RPMI7951 (cell line): Measurements from ENCODE around the gene SPIRE1. TPM values are rescaled to one million over a fixed set of nuclear protein-coding genes. Genes with fewer than 3 reads are reported as not detected.
"Not testable (repeated sequence)": the region's sequence is repeated elsewhere in the genome, so short reads cannot be mapped to it uniquely, and the experiment has no call there.

Experiments used
- DNase-seq: peaks from one replicate; pipeline ENCODE4 v3.0.0-alpha.2; 2012; ENCODE audit warnings: low read depth
- total RNA-seq: library from RNA; depleted of rRNA; stranded (reverse); fragments of >200 nt; shearing (Covaris generic); gene quantifications from 2 replicates; pipeline ENCODE4 v1.2.3, GENCODE V29; 2014; rRNA removed

The SPIRE1 gene
- total RNA-seq, 1 experiment from 2014 or later, result 15.7 TPM

GRCh38 chr18:12416098-12416729 lies 241.7 kb downstream of the SPIRE1 start:
- no peak for DNase-seq

- no peak for DNase-seq
Observed at GRCh38 chr18:12411456-12411855, 246.5 kb downstream of the SPIRE1 start.

DNA sequence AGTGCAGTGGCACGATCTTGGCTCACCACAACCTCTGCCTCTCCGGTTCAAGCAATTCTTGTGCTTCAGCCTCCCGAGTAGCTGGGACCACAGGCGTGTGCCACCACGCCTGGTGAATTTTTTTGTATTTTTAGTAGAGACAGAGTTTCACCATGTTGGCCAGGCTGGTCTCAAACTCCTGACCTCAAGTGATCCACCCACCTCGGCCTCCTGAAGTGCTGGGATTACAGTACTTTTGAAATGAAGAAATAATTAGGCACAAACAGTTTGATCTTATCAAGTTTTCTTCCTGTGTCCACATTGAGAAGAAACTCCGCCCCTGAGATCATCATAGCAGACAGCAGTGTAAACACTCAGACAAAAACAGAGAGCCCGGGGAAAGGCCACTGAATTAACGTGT lies 247.2 kb downstream of the SPIRE1 start:
- not testable (repeated sequence) for DNase-seq

GRCh38 chr18:12410081-12410481 lies 247.8 kb downstream of the SPIRE1 start:
- peak; percentile 12 for DNase-seq

DNA sequence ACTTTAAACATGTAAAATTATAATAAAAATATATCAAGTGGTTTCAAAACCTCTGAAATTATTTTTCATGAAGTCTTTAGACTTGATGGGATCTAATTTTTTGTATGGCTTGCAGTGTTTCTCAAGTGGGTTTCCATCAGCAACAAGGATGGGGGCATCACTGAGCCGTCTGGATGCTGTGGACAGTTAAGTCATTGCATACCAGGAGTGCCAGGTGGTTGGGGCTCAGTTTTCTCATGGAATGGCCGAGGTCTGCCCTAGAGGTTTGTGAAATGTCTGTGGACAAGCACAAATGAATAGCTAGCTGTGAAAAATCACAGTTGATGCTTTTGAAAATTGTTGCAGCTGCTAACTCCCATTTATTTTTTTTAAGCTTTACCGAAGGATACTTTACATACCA lies 248.4 kb downstream of the SPIRE1 start:
- no peak for DNase-seq

GRCh38 chr18:12408247-12408869 lies 249.5 kb downstream of the SPIRE1 start:
- DNase-seq, result no peak

DNA sequence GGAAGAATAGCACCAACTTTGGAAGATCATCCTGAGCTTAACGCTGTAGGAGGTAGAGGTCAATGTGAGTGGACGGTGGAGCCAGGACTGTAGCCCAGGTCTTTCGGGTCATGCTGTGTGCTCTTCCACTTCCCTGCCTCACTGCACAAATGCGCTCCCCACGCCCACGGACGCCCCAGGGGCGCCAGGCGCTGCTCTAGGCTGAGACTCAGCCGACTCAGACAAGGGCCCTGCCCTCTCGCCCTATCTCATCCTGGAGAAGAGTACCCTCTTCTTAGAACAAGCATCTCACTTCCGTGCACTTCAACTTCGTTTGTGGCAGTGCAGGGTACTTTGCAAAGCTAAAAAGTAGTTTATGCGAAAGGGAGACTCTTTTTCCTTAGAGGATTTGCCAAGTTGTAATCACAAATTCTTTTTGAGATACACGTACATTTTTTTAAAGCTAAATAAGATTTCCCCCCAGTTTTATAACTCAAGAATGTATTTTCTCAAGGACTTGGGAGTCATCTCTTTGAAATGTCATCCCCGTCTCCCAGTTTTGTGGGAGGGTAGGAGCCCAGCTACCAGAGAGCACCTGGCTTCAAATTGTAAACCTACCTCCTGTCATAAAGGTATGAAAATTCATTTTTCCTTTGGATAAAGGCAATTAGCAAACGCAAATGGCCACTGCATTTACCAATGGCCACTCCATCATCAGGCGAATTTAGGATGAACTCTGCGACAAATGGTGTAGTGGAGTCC lies 251.4 kb downstream of the SPIRE1 start:
- DNase-seq, result no peak

DNA sequence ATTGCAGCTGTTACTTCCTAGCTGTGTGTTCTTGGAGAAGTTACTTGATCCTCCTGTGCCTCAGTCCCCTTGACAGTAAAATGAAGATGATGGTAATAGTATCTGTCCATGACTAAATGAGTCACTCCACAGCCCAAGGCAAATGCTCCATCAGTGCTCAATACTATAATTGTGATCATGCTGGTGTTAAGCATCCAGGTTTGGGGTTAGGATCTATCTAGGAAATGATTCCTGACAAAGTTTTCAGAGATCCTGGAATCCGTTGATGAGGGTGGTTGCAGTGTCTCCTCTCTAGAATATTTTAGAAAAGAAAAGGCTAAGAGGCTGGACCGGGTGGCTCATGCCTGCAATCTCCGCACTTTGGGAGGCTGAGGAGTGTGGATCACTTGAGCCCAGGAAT lies 252.8 kb downstream of the SPIRE1 start:
- DNase-seq, result peak; percentile 14

DNA sequence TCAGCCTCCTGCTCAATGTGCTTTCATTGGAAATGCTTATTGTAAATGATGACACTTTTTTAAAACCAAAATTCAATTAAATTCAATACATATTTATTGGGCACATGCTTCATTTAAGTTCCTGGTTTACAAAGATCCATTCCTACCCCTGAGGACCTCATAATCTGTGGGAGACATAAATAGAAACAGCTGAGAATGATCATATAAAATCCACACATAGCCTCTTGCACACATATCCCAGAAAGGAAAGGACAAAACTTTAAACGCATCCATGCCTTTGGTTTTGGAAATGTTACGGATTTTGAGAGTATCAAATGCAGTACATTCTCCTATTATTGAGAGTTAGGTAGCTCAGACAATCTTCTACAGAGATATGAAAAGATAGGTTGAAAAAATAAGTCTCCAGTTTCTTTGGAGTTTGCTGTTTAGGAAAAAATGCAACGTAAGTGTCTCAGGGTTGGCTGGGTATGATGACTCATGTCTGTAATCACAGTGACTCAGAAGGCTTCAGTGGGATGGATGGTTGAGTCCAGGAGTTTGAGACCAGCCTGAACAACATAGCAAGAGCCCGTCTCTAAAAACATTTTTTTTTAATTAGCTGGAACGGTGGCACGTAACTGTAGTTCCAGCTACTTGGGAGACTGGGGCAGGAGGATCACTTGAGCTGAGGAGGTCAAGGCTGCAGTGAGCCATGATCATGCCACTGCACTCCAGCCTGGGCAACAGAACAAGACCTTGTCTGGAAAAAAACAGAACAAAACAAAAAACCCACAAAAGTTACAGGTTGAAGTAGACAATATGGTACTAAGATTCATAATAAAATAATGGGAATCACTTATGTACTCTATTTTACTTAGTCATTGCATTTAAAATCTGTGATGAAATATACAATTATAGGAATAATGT lies 254.1 kb downstream of the SPIRE1 start:
- peak; percentile 88 for DNase-seq

DNA sequence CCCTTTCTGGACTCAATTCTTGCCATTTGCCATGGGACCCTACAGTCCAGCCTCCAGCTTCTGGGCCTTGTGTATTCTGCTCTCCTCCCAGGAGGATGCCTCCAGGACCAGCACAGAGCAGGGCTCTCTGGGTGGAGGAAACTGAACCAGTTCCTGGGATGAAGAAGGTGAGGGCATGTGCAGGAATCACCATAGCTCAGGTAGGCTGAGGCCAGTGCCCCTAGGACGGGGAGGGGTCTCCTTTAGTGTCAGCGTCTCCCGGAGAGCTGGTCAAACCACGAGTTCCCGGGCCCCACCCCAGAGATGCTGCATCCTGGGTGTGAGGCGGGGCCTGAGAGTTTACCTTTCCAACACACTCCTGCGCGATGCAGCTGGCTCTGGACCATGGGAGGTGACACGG lies 256.0 kb downstream of the SPIRE1 start:
- DNase-seq, result no peak

DNA sequence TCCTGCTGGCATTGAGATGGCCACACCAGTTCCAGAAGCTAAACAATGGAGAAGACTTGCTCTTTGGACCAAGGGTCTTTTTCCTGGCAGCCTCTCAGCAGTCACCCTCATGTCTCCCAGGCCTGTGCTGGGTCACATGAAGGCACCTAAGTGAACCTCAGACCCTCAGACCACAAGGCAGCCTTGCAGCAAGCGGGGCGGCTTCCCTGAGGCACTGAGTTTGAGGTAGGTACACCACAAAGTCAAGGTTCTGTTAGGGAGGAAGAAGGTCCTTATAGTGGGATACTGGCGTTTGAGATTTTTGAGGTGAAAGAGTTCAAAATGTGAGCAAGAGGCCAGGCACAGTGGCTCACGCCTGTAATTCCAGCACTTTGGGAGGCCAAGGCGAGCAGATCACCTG lies 258.7 kb downstream of the SPIRE1 start:
- DNase-seq, result no peak

- DNase-seq, result no peak
Observed at GRCh38 chr18:12398625-12399024, 259.3 kb downstream of the SPIRE1 start.

- DNase-seq, result no peak
Observed at GRCh38 chr18:12397793-12398192, 260.1 kb downstream of the SPIRE1 start.

DNA sequence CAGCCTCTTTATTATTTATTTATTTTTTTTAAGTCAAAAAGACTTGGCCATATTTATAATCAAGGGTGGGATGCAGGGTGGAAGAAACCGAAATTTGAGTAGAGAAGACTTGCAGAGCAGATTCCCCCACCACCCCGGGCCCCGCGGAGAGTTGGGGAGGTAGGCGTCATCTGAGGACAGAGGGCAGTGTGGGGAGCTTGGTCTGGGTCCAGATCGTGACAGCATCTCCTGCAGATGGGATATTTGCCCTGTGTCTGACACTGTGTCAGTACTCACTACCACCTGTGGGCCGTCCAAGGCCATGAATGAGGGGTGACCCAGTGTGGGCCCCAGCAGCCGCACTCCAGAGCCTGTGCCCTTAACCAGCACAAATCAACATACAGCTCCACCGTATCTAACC lies 260.7 kb downstream of the SPIRE1 start:
- no peak for DNase-seq

Other genes starting within 250 kb of the SPIRE1 start
- 10.7 and 14.7 TPM in 2 replicates for gene CEP76, start 44.6 kb upstream of the SPIRE1 start, total RNA-seq
- gene PSMG2, start 44.9 kb upstream of the SPIRE1 start, total RNA-seq, result 168 and 188 TPM in 2 replicates
- 19.9 and 21.9 TPM in 2 replicates for gene PTPN2, start 226.1 kb upstream of the SPIRE1 start, total RNA-seq